H1 (cell line): ENCODE measurements around the gene TIGIT. TPM values are rescaled to one million over a fixed set of nuclear protein-coding genes. Genes with fewer than 3 reads are reported as not detected.

Experiments
- CTCF ChIA-PET: fragments of 300-600 bp; sonication (Branson Sonifier 250); formaldehyde crosslinking; loops from one replicate; lab custom pipeline; 2021; ENCODE audit not compliant: partially characterized antibody; lab: Charles Lee
- POLR2A ChIA-PET: fragments of 300-600 bp; sonication (Branson Sonifier 250); formaldehyde crosslinking; loops from one replicate; lab custom pipeline; 2021; ENCODE audit warnings: inconsistent platforms; ENCODE audit not compliant: partially characterized antibody; lab: Charles Lee
- DNase-seq, 2 experiments: peaks; one replicate each; pipeline versions ENCODE4 v3.0.0 to v3.0.0-alpha.2; 2010 to 2022; ENCODE audit warnings: low spot score in 2 of 2, low read depth in 1 of 2, mixed read lengths in 1 of 2
- FAIRE-seq: peaks from 2 replicates; lab custom pipeline; 2011; peaks lifted over from hg19 to GRCh38; lab: Jason Lieb, UNC
- H2AFZ ChIP-seq: 2 replicates; pipeline ENCODE4 v1.8.1; 2012; ENCODE audit warnings: low read length, inconsistent platforms
- H2AK5ac ChIP-seq: 2 replicates; pipeline ENCODE4 v1.6.1; 2013; ENCODE audit warnings: low read depth, low read length
- H2BK120ac ChIP-seq: replicated peaks from 2 replicates; pipeline ENCODE3; 2013; ENCODE audit warnings: low read depth, low read length, inconsistent platforms
- H2BK12ac ChIP-seq: 2 replicates; pipeline ENCODE4 v1.6.1; 2013; ENCODE audit warnings: low read depth, low read length
- H2BK15ac ChIP-seq: 2 replicates; pipeline ENCODE4 v1.6.1; 2013; ENCODE audit warnings: low read length
- H2BK20ac ChIP-seq: 2 replicates; pipeline ENCODE4 v1.6.1; 2013; ENCODE audit warnings: low read length
- H2BK5ac ChIP-seq: 2 replicates; pipeline ENCODE4 v1.6.1; 2013; ENCODE audit warnings: low read depth, low read length
- H3K14ac ChIP-seq: 2 replicates; pipeline ENCODE4 v1.6.1; 2013; ENCODE audit warnings: inconsistent platforms; ENCODE audit not compliant: insufficient read length
- H3K18ac ChIP-seq: 2 replicates; pipeline ENCODE4 v1.6.1; 2013; ENCODE audit warnings: low read length; ENCODE audit errors: extremely low read depth
- H3K23ac ChIP-seq: 2 replicates; pipeline ENCODE4 v1.6.1; 2013; ENCODE audit warnings: inconsistent platforms; ENCODE audit not compliant: insufficient read length
- H3K23me2 ChIP-seq: 2 replicates; pipeline ENCODE4 v1.6.1; 2013; ENCODE audit warnings: low read depth, low read length
- H3K27ac ChIP-seq: 2 replicates; pipeline ENCODE4 v1.6.1; 2011; ENCODE audit warnings: low read depth, low read length, inconsistent platforms
- H3K27me3 ChIP-seq, 4 experiments: replicated peaks in 1 of 4; 1 replicate in 1 of 4; 2 replicates in 3 of 4; pipeline versions ENCODE4 v1.6.1 to v1.8.1; 2011 to 2013; ENCODE audit warnings: low read length in 3 of 4, mild to moderate bottlenecking in 3 of 4, inconsistent platforms in 2 of 4, mixed read lengths in 2 of 4, moderate library complexity in 1 of 4; ENCODE audit not compliant: control insufficient read depth in 3 of 4, insufficient read depth in 3 of 4; ENCODE audit errors: extremely low read depth in 1 of 4
- H3K36me3 ChIP-seq, 4 experiments: 2 replicates each; pipeline versions ENCODE4 v1.6.1 to v1.8.1; 2011 to 2013; ENCODE audit warnings: mild to moderate bottlenecking in 4 of 4, low read length in 3 of 4, moderate library complexity in 2 of 4, control low read depth in 1 of 4, inconsistent platforms in 1 of 4; ENCODE audit not compliant: insufficient read depth in 4 of 4, control insufficient read depth in 2 of 4
- H3K4ac ChIP-seq: replicated peaks from 2 replicates; pipeline ENCODE3; 2013; ENCODE audit warnings: low read length, low read depth, mixed read lengths, inconsistent platforms; ENCODE audit not compliant: insufficient read length
- H3K4me1 ChIP-seq, 4 experiments: replicated peaks in 1 of 4; 1 replicate in 1 of 4; 2 replicates in 3 of 4; pipeline versions ENCODE4 v1.6.1 to v1.8.1; 2011 to 2013; ENCODE audit warnings: low read length in 3 of 4, inconsistent platforms in 2 of 4, mixed read lengths in 1 of 4; ENCODE audit not compliant: insufficient read depth in 4 of 4, control insufficient read depth in 3 of 4
- H3K4me2 ChIP-seq, 2 experiments: 2 replicates each; pipeline versions ENCODE4 v1.6.1 to v1.8.1; 2011 to 2013; ENCODE audit warnings: low read depth in 2 of 2, low read length in 2 of 2, control low read depth in 1 of 2, inconsistent platforms in 1 of 2, mild to moderate bottlenecking in 1 of 2; ENCODE audit not compliant: insufficient read depth in 1 of 2
- H3K4me3 ChIP-seq, 4 experiments: fragments of 200-600, 300-600 bp in 1 of 4; sonication (generic), shearing (Covaris generic), sonication (Bioruptor Twin) in 1 of 4; 2 replicates each; pipeline versions ENCODE4 v1.5.1 to v1.8.1; 2011 to 2016; ENCODE audit warnings: low read length in 4 of 4, low read depth in 3 of 4, control low read depth in 2 of 4, inconsistent platforms in 2 of 4, mild to moderate bottlenecking in 2 of 4, mixed read lengths in 1 of 4, moderate library complexity in 1 of 4; ENCODE audit not compliant: insufficient read depth in 2 of 4; ENCODE audit errors: extremely low read depth in 1 of 4
- H3K56ac ChIP-seq: replicated peaks from 2 replicates; pipeline ENCODE3; 2013; ENCODE audit warnings: low read depth, mild to moderate bottlenecking, mixed read lengths, low read length, inconsistent platforms; ENCODE audit not compliant: insufficient read length
- H3K79me1 ChIP-seq: 2 replicates; pipeline ENCODE4 v1.6.1; 2013; ENCODE audit warnings: low read depth, low read length, control low read depth
- H3K79me2 ChIP-seq, 2 experiments: 2 replicates each; pipeline versions ENCODE4 v1.6.1 to v1.8.1; 2012 to 2013; ENCODE audit warnings: low read length in 2 of 2, mild to moderate bottlenecking in 2 of 2, inconsistent platforms in 1 of 2; ENCODE audit not compliant: insufficient read depth in 2 of 2, control insufficient read depth in 1 of 2
- H3K9ac ChIP-seq, 4 experiments: replicated peaks in 1 of 4; 1 replicate in 1 of 4; 2 replicates in 3 of 4; pipeline versions ENCODE4 v1.6.1 to v1.8.1; 2011 to 2013; ENCODE audit warnings: low read depth in 3 of 4, low read length in 3 of 4, control low read depth in 2 of 4, mild to moderate bottlenecking in 2 of 4, moderate library complexity in 2 of 4, inconsistent platforms in 1 of 4; ENCODE audit errors: extremely low read depth in 1 of 4
- H3K9me3 ChIP-seq, 2 experiments: 2 replicates each; pipeline versions ENCODE4 v1.6.1 to v1.8.1; 2012 to 2013; ENCODE audit warnings: mild to moderate bottlenecking in 2 of 2, moderate library complexity in 2 of 2, control low read depth in 1 of 2, inconsistent platforms in 1 of 2, low read depth in 1 of 2, low read length in 1 of 2, mixed read lengths in 1 of 2; ENCODE audit not compliant: insufficient read depth in 2 of 2
- H4K20me1 ChIP-seq, 2 experiments: replicated peaks in 1 of 2; 2 replicates each; pipeline versions ENCODE3 to v1.8.1; 2011 to 2013; ENCODE audit warnings: inconsistent platforms in 2 of 2, low read length in 2 of 2, mild to moderate bottlenecking in 1 of 2; ENCODE audit not compliant: insufficient read depth in 2 of 2, control insufficient read depth in 1 of 2
- H4K5ac ChIP-seq: 2 replicates; pipeline ENCODE4 v1.6.1; 2013; ENCODE audit warnings: low read length, low read depth, mixed read lengths, inconsistent platforms; ENCODE audit not compliant: insufficient read length
- H4K8ac ChIP-seq: 2 replicates; pipeline ENCODE4 v1.8.0; 2013; ENCODE audit warnings: mild to moderate bottlenecking, moderate library complexity, low read length, inconsistent platforms; ENCODE audit not compliant: insufficient read depth; ENCODE audit errors: extremely low read depth
- H4K91ac ChIP-seq: replicated peaks from 2 replicates; pipeline ENCODE3; 2013; ENCODE audit warnings: low read length, mixed read lengths, inconsistent platforms; ENCODE audit not compliant: insufficient read length
- CBX5 ChIP-seq: fragments of 300-800, 300-1000 bp; sonication (generic); IDR thresholded peaks from 2 replicates; pipeline ENCODE4 v1.7.1; 2016; ENCODE audit warnings: antibody characterized with exemption, low read length, low read depth
- CREB1 ChIP-seq: IDR thresholded peaks from 2 replicates; pipeline ENCODE4 v1.6.1; 2012; ENCODE audit warnings: inconsistent platforms
- SP2 ChIP-seq: IDR thresholded peaks from 2 replicates; pipeline ENCODE4 v1.6.1; 2012; ENCODE audit warnings: mild to moderate bottlenecking, low read length, inconsistent platforms
- WGBS, 2 experiments: shearing (Covaris generic) in 1 of 2; methylation state at CpG; one replicate each; pipeline versions ENCODE4 v1.1.6 to v1.1.7; 2013 to 2015; ENCODE audit warnings: low lambda C conversion rate in 2 of 2, mixed read lengths in 2 of 2, inconsistent platforms in 1 of 2, low coverage in 1 of 2, missing lambda C conversion rate in 1 of 2; ENCODE audit not compliant: insufficient replicate concordance in 2 of 2, insufficient coverage in 1 of 2, insufficient read length in 1 of 2; ENCODE audit errors: extremely low coverage in 1 of 2, missing lambda C conversion rate in 1 of 2; 5-methylcytosine and 5-hydroxymethylcytosine counted together
- long read RNA-seq, 2 experiments: library from RNA in 1 of 2; library from capped mRNA in 1 of 2; stranded (forward); transcript quantifications; one replicate each; pipeline ENCODE4 v2.0.0, GENCODE V29; 2021; ENCODE audit warnings: inconsistent platforms in 1 of 2
- polyA minus RNA-seq, 3 experiments: library from RNA; depleted of rRNA, polyadenylated mRNA; stranded (reverse); fragments of >200 nt; gene quantifications; 1 replicate in 2 of 3; 2 replicates in 1 of 3; pipeline ENCODE4 v1.2.3, GENCODE V29; 2011
- polyA plus RNA-seq, 7 experiments: library from polyadenylated mRNA; depleted of rRNA in 3 of 7; stranded (reverse) in 5 of 7; unstranded in 2 of 7; fragments of >200 nt in 5 of 7; fragments of 200-250 nt in 2 of 7; gene quantifications; 1 replicate in 5 of 7; 2 replicates in 1 of 7; 4 replicates in 1 of 7; pipeline versions ENCODE4 v1.2.1 to v1.2.3, GENCODE V29; 2011 to 2013; ENCODE audit warnings: missing spikeins in 2 of 7, mixed read lengths in 2 of 7
- total RNA-seq: library from RNA; stranded (reverse); fragmentation: NEBNext Ultra II Directional; extraction: Animal tissue kit (Norgen Biotek cat#: 25700); gene quantifications from 2 replicates; pipeline ENCODE4 v1.2.1, GENCODE V29; 2021

Gene TIGIT
- total RNA-seq (not detected in 2 replicates), polyA plus RNA-seq (2011; rRNA removed) (0.02 and 0.17 TPM in 2 replicates), polyA minus RNA-seq (2011; rRNA and poly(A)+ RNA removed) (not detected in 2 replicates)
- polyA plus RNA-seq (2011; cell fraction: cytosol; rRNA removed) = 0.14 TPM
- 0.47 TPM for polyA plus RNA-seq (2011; cell fraction: nucleus; rRNA removed)
- polyA plus RNA-seq (2012, experiment 1 of 2) = 0.24 to 0.28 TPM in 2 of 4 replicates, not detected in the others
- polyA plus RNA-seq (2012, experiment 2 of 2) = not detected
- 0.02 TPM for polyA plus RNA-seq (2013, experiment 1 of 2)
- 0.04 TPM for polyA plus RNA-seq (2013, experiment 2 of 2)
- not detected for polyA minus RNA-seq (2011; cell fraction: cytosol; rRNA and poly(A)+ RNA removed)
- 0.20 TPM for polyA minus RNA-seq (2011; cell fraction: nucleus; rRNA and poly(A)+ RNA removed)
- long read RNA-seq, experiment 1 = 0 reads
- long read RNA-seq, experiment 2 = 0 reads

DNA sequence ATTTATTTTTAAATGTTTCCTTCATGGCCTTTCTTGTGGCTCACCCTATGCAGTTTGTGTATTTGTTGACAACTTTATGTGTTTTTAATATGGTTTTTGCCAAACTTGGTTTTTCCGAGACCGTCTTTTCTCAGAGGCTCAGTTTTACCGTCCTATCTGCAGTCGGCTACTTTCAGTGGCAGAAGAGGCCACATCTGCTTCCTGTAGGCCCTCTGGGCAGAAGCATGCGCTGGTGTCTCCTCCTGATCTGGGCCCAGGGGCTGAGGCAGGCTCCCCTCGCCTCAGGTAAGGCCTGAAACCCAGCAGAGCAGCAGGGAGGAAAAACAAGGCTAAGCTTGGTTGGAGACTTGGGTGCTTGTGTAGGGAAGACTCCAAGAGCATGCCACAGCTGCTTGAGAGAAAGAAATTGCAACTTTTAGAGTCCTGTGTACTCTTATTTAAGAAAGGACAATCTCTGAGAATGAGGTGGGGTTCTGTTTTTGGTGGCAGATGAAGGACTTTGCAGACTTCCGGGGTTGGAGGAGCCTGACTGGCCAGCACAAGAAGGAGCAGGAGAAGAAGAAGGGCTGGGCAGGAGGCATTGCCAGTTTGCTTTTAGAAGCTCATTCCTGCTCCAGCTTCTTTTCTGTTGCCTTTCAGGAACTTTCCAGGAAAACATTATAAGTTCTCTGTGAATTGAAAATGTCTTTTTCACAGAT, at the start of gene TIGIT:
Gene TIGIT, plus strand, starts transcription at position 191 of the 698 bp plus-strand sequence. Its CDS starts 34 bp downstream, at position 225.
- Histone ChIP-seq H2BK5ac (no peak within 1 kb of the TSS), H2BK20ac (no peak within 1 kb of the TSS), H3K56ac (no peak within 1 kb of the TSS), H3K4me3 (no peak within 1 kb of the TSS), H3K79me1 (no peaks in the 10 kb centered on the region), H4K20me1 (no peaks in the 10 kb centered on the region), H3K9ac (no peak within 1 kb of the TSS), H3K27ac (no peak within 1 kb of the TSS), H3K79me2 (no peaks in the 10 kb centered on the region), H3K14ac (no peak within 1 kb of the TSS), H4K5ac (no peak within 1 kb of the TSS), H2BK15ac (no peak within 1 kb of the TSS), H3K4me2 (no peak within 1 kb of the TSS), H4K91ac (no peak within 1 kb of the TSS), H3K9me3 (no peaks in the 10 kb centered on the region), H2AK5ac (no peak within 1 kb of the TSS), H3K23me2 (no peaks in the 10 kb centered on the region), H3K27me3 (no peaks in the 10 kb centered on the region), H3K18ac (no peak within 1 kb of the TSS), H2BK120ac (no peak within 1 kb of the TSS), H3K36me3 (no peaks in the 10 kb centered on the region), H2BK12ac (no peak within 1 kb of the TSS; the same call in 1 of the 2 replicates), H2AFZ (no peak within 1 kb of the TSS), H4K8ac (no peak within 1 kb of the TSS), H3K4me1 (peaks cover 0 to 4% (median 2%) of the 10 kb centered on the region in 4 experiments; a peak in 2 of 7 replicates), H3K4ac (no peak within 1 kb of the TSS), H3K23ac (no peak within 1 kb of the TSS)
- WGBS, 2 experiments = 91% methylated on average over 7 of the region's 7 CpGs; no CpG with 5 or more reads in 1 of the 2 experiments
- FAIRE-seq = no peak
- DNase-seq = no peak
- ChIA-PET CTCF (interaction anchor here (0.7 to 3.6 kb wide), 10 partner anchors 14 to 163 kb away, joined by 3 to 25 read pairs (median 4); no protein-coding TSS in a partner anchor), POLR2A (no interaction called here)
- TF ChIP-seq CREB1 (no peak), SP2 (no peak), CBX5 (no peak)
